H1 (cell line): ENCODE results near the gene CCER1. TPM values are rescaled to one million over a fixed set of nuclear protein-coding genes. Genes with fewer than 3 reads are reported as not detected.

Experiments
- CTCF ChIA-PET: fragments of 300-600 bp; sonication (Branson Sonifier 250); formaldehyde crosslinking; loops from one replicate; lab custom pipeline; 2021; ENCODE audit not compliant: partially characterized antibody; lab: Charles Lee
- POLR2A ChIA-PET: fragments of 300-600 bp; sonication (Branson Sonifier 250); formaldehyde crosslinking; loops from one replicate; lab custom pipeline; 2021; ENCODE audit warnings: inconsistent platforms; ENCODE audit not compliant: partially characterized antibody; lab: Charles Lee
- DNase-seq, 2 experiments: peaks; one replicate each; pipeline versions ENCODE4 v3.0.0 to v3.0.0-alpha.2; 2010 to 2022; ENCODE audit warnings: low spot score in 2 of 2, low read depth in 1 of 2, mixed read lengths in 1 of 2
- FAIRE-seq: peaks from 2 replicates; lab custom pipeline; 2011; peaks lifted over from hg19 to GRCh38; lab: Jason Lieb, UNC
- H2AFZ ChIP-seq: 2 replicates; pipeline ENCODE4 v1.8.1; 2012; ENCODE audit warnings: low read length, inconsistent platforms
- H2AK5ac ChIP-seq: 2 replicates; pipeline ENCODE4 v1.6.1; 2013; ENCODE audit warnings: low read depth, low read length
- H2BK120ac ChIP-seq: replicated peaks from 2 replicates; pipeline ENCODE3; 2013; ENCODE audit warnings: low read depth, low read length, inconsistent platforms
- H2BK12ac ChIP-seq: 2 replicates; pipeline ENCODE4 v1.6.1; 2013; ENCODE audit warnings: low read depth, low read length
- H2BK15ac ChIP-seq: 2 replicates; pipeline ENCODE4 v1.6.1; 2013; ENCODE audit warnings: low read length
- H2BK20ac ChIP-seq: 2 replicates; pipeline ENCODE4 v1.6.1; 2013; ENCODE audit warnings: low read length
- H2BK5ac ChIP-seq: 2 replicates; pipeline ENCODE4 v1.6.1; 2013; ENCODE audit warnings: low read depth, low read length
- H3K14ac ChIP-seq: 2 replicates; pipeline ENCODE4 v1.6.1; 2013; ENCODE audit warnings: inconsistent platforms; ENCODE audit not compliant: insufficient read length
- H3K18ac ChIP-seq: 2 replicates; pipeline ENCODE4 v1.6.1; 2013; ENCODE audit warnings: low read length; ENCODE audit errors: extremely low read depth
- H3K23ac ChIP-seq: 2 replicates; pipeline ENCODE4 v1.6.1; 2013; ENCODE audit warnings: inconsistent platforms; ENCODE audit not compliant: insufficient read length
- H3K23me2 ChIP-seq: 2 replicates; pipeline ENCODE4 v1.6.1; 2013; ENCODE audit warnings: low read depth, low read length
- H3K27ac ChIP-seq: 2 replicates; pipeline ENCODE4 v1.6.1; 2011; ENCODE audit warnings: low read depth, low read length, inconsistent platforms
- H3K27me3 ChIP-seq, 4 experiments: replicated peaks in 1 of 4; 1 replicate in 1 of 4; 2 replicates in 3 of 4; pipeline versions ENCODE4 v1.6.1 to v1.8.1; 2011 to 2013; ENCODE audit warnings: low read length in 3 of 4, mild to moderate bottlenecking in 3 of 4, inconsistent platforms in 2 of 4, mixed read lengths in 2 of 4, moderate library complexity in 1 of 4; ENCODE audit not compliant: control insufficient read depth in 3 of 4, insufficient read depth in 3 of 4; ENCODE audit errors: extremely low read depth in 1 of 4
- H3K36me3 ChIP-seq, 4 experiments: 2 replicates each; pipeline versions ENCODE4 v1.6.1 to v1.8.1; 2011 to 2013; ENCODE audit warnings: mild to moderate bottlenecking in 4 of 4, low read length in 3 of 4, moderate library complexity in 2 of 4, control low read depth in 1 of 4, inconsistent platforms in 1 of 4; ENCODE audit not compliant: insufficient read depth in 4 of 4, control insufficient read depth in 2 of 4
- H3K4ac ChIP-seq: replicated peaks from 2 replicates; pipeline ENCODE3; 2013; ENCODE audit warnings: low read length, low read depth, mixed read lengths, inconsistent platforms; ENCODE audit not compliant: insufficient read length
- H3K4me1 ChIP-seq, 4 experiments: replicated peaks in 1 of 4; 1 replicate in 1 of 4; 2 replicates in 3 of 4; pipeline versions ENCODE4 v1.6.1 to v1.8.1; 2011 to 2013; ENCODE audit warnings: low read length in 3 of 4, inconsistent platforms in 2 of 4, mixed read lengths in 1 of 4; ENCODE audit not compliant: insufficient read depth in 4 of 4, control insufficient read depth in 3 of 4
- H3K4me2 ChIP-seq, 2 experiments: 2 replicates each; pipeline versions ENCODE4 v1.6.1 to v1.8.1; 2011 to 2013; ENCODE audit warnings: low read depth in 2 of 2, low read length in 2 of 2, control low read depth in 1 of 2, inconsistent platforms in 1 of 2, mild to moderate bottlenecking in 1 of 2; ENCODE audit not compliant: insufficient read depth in 1 of 2
- H3K4me3 ChIP-seq, 4 experiments: fragments of 200-600, 300-600 bp in 1 of 4; sonication (generic), shearing (Covaris generic), sonication (Bioruptor Twin) in 1 of 4; 2 replicates each; pipeline versions ENCODE4 v1.5.1 to v1.8.1; 2011 to 2016; ENCODE audit warnings: low read length in 4 of 4, low read depth in 3 of 4, control low read depth in 2 of 4, inconsistent platforms in 2 of 4, mild to moderate bottlenecking in 2 of 4, mixed read lengths in 1 of 4, moderate library complexity in 1 of 4; ENCODE audit not compliant: insufficient read depth in 2 of 4; ENCODE audit errors: extremely low read depth in 1 of 4
- H3K56ac ChIP-seq: replicated peaks from 2 replicates; pipeline ENCODE3; 2013; ENCODE audit warnings: low read depth, mild to moderate bottlenecking, mixed read lengths, low read length, inconsistent platforms; ENCODE audit not compliant: insufficient read length
- H3K79me1 ChIP-seq: 2 replicates; pipeline ENCODE4 v1.6.1; 2013; ENCODE audit warnings: low read depth, low read length, control low read depth
- H3K79me2 ChIP-seq, 2 experiments: 2 replicates each; pipeline versions ENCODE4 v1.6.1 to v1.8.1; 2012 to 2013; ENCODE audit warnings: low read length in 2 of 2, mild to moderate bottlenecking in 2 of 2, inconsistent platforms in 1 of 2; ENCODE audit not compliant: insufficient read depth in 2 of 2, control insufficient read depth in 1 of 2
- H3K9ac ChIP-seq, 4 experiments: replicated peaks in 1 of 4; 1 replicate in 1 of 4; 2 replicates in 3 of 4; pipeline versions ENCODE4 v1.6.1 to v1.8.1; 2011 to 2013; ENCODE audit warnings: low read depth in 3 of 4, low read length in 3 of 4, control low read depth in 2 of 4, mild to moderate bottlenecking in 2 of 4, moderate library complexity in 2 of 4, inconsistent platforms in 1 of 4; ENCODE audit errors: extremely low read depth in 1 of 4
- H3K9me3 ChIP-seq, 2 experiments: 2 replicates each; pipeline versions ENCODE4 v1.6.1 to v1.8.1; 2012 to 2013; ENCODE audit warnings: mild to moderate bottlenecking in 2 of 2, moderate library complexity in 2 of 2, control low read depth in 1 of 2, inconsistent platforms in 1 of 2, low read depth in 1 of 2, low read length in 1 of 2, mixed read lengths in 1 of 2; ENCODE audit not compliant: insufficient read depth in 2 of 2
- H4K20me1 ChIP-seq, 2 experiments: replicated peaks in 1 of 2; 2 replicates each; pipeline versions ENCODE3 to v1.8.1; 2011 to 2013; ENCODE audit warnings: inconsistent platforms in 2 of 2, low read length in 2 of 2, mild to moderate bottlenecking in 1 of 2; ENCODE audit not compliant: insufficient read depth in 2 of 2, control insufficient read depth in 1 of 2
- H4K5ac ChIP-seq: 2 replicates; pipeline ENCODE4 v1.6.1; 2013; ENCODE audit warnings: low read length, low read depth, mixed read lengths, inconsistent platforms; ENCODE audit not compliant: insufficient read length
- H4K8ac ChIP-seq: 2 replicates; pipeline ENCODE4 v1.8.0; 2013; ENCODE audit warnings: mild to moderate bottlenecking, moderate library complexity, low read length, inconsistent platforms; ENCODE audit not compliant: insufficient read depth; ENCODE audit errors: extremely low read depth
- H4K91ac ChIP-seq: replicated peaks from 2 replicates; pipeline ENCODE3; 2013; ENCODE audit warnings: low read length, mixed read lengths, inconsistent platforms; ENCODE audit not compliant: insufficient read length
- ATF3 ChIP-seq: IDR thresholded peaks from 2 replicates; pipeline ENCODE4 v1.6.1; 2011; ENCODE audit warnings: low read depth, mild to moderate bottlenecking, low read length; ENCODE audit not compliant: insufficient read depth
- CTBP2 ChIP-seq: IDR thresholded peaks from 2 replicates; pipeline ENCODE4 v1.7.0; 2011; ENCODE audit warnings: borderline replicate concordance, mild to moderate bottlenecking, moderate library complexity, mixed read lengths, low read length; ENCODE audit not compliant: insufficient read depth, insufficient read length
- EGR1 ChIP-seq: IDR thresholded peaks from 2 replicates; pipeline ENCODE4 v1.6.1; 2011; ENCODE audit warnings: low read depth, low read length, borderline replicate concordance
- EP300 ChIP-seq, 2 experiments: IDR thresholded peaks; 1 replicate in 1 of 2; 2 replicates in 1 of 2; pipeline ENCODE4 v1.6.1; 2011 to 2012; ENCODE audit warnings: low read depth in 2 of 2, low read length in 2 of 2, mild to moderate bottlenecking in 2 of 2, borderline replicate concordance in 1 of 2, inconsistent platforms in 1 of 2, moderate library complexity in 1 of 2
- GTF2F1 ChIP-seq: IDR thresholded peaks from 2 replicates; pipeline ENCODE4 v1.6.1; 2012; ENCODE audit warnings: low read depth, low read length, improper control_type of control experiment, borderline replicate concordance
- KDM1A ChIP-seq: fragments of 200-600, 300-600 bp; sonication (generic); IDR thresholded peaks from 2 replicates; pipeline ENCODE4 v1.7.1; 2016; ENCODE audit warnings: mild to moderate bottlenecking, low read length, borderline replicate concordance
- KDM5A ChIP-seq: fragments of 200-600 bp; IDR thresholded peaks from 2 replicates; pipeline ENCODE4 v1.7.1; 2012; ENCODE audit warnings: mild to moderate bottlenecking, low read length, inconsistent platforms, mixed read lengths
- NRF1 ChIP-seq: IDR thresholded peaks from 2 replicates; pipeline ENCODE4 v1.6.1; 2011; ENCODE audit warnings: mild to moderate bottlenecking, low read depth, low read length, improper control_type of control experiment
- POLR2A ChIP-seq, 2 experiments: IDR thresholded peaks; 1 replicate in 1 of 2; 2 replicates in 1 of 2; pipeline ENCODE4 v1.6.1; 2011; ENCODE audit warnings: low read depth in 2 of 2, low read length in 2 of 2, mild to moderate bottlenecking in 2 of 2; ENCODE audit errors: control extremely low read depth in 1 of 2
- POLR2AphosphoS5 ChIP-seq: IDR thresholded peaks from 2 replicates; pipeline ENCODE4 v1.6.1; 2011; ENCODE audit warnings: low read depth, low read length
- RFX5 ChIP-seq: IDR thresholded peaks from 2 replicates; pipeline ENCODE4 v1.6.1; 2011; ENCODE audit warnings: low read depth, low read length, improper control_type of control experiment, borderline replicate concordance
- SP1 ChIP-seq: IDR thresholded peaks from 2 replicates; pipeline ENCODE4 v1.6.1; 2011; ENCODE audit warnings: low read depth, low read length
- SP2 ChIP-seq: IDR thresholded peaks from 2 replicates; pipeline ENCODE4 v1.6.1; 2012; ENCODE audit warnings: mild to moderate bottlenecking, low read length, inconsistent platforms
- TAF7 ChIP-seq: optimal IDR thresholded peaks from 2 replicates; pipeline ENCODE3; 2011; ENCODE audit warnings: low read depth, mild to moderate bottlenecking, inconsistent platforms, low read length, moderate library complexity, borderline replicate concordance
- WGBS, 2 experiments: shearing (Covaris generic) in 1 of 2; methylation state at CpG; one replicate each; pipeline versions ENCODE4 v1.1.6 to v1.1.7; 2013 to 2015; ENCODE audit warnings: low lambda C conversion rate in 2 of 2, mixed read lengths in 2 of 2, inconsistent platforms in 1 of 2, low coverage in 1 of 2, missing lambda C conversion rate in 1 of 2; ENCODE audit not compliant: insufficient replicate concordance in 2 of 2, insufficient coverage in 1 of 2, insufficient read length in 1 of 2; ENCODE audit errors: extremely low coverage in 1 of 2, missing lambda C conversion rate in 1 of 2; 5-methylcytosine and 5-hydroxymethylcytosine counted together
- polyA plus RNA-seq, 7 experiments: library from polyadenylated mRNA; depleted of rRNA in 3 of 7; stranded (reverse) in 5 of 7; unstranded in 2 of 7; fragments of >200 nt in 5 of 7; fragments of 200-250 nt in 2 of 7; gene quantifications; 1 replicate in 5 of 7; 2 replicates in 1 of 7; 4 replicates in 1 of 7; pipeline versions ENCODE4 v1.2.1 to v1.2.3, GENCODE V29; 2011 to 2013; ENCODE audit warnings: missing spikeins in 2 of 7, mixed read lengths in 2 of 7
- total RNA-seq: library from RNA; stranded (reverse); fragmentation: NEBNext Ultra II Directional; extraction: Animal tissue kit (Norgen Biotek cat#: 25700); gene quantifications from 2 replicates; pipeline ENCODE4 v1.2.1, GENCODE V29; 2021

Gene CCER1
- total and polyA plus RNA-seq, 2 of the 8 experiments (the other 6 are each of a cell fraction or from before 2014, with no cell fraction given): not detected

DNA sequence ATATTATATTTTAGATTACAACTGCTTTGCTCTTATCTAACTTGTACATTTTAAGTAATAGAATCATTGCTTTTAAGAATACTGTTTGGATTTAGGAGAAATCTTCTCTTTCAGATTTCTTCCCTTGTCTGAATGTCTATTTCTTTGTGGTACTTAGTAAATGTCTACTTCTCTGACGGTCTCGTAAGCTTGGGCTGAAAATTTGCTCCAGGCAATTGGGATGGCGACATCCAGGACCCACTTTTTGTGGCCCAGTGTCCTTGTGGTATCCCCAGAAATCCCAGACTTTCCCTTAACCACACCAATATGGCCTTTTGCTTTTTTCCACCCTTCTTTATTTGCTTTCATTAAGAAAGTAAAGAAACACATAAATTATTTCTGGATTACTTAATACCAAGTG is 24.0 kb upstream of the CCER1 start:
- ChIA-PET CTCF (interaction anchor here (1.1 to 2.6 kb wide), 9 partner anchors 130 to 387 kb away, joined by 3 to 17 read pairs (median 7); no protein-coding TSS in a partner anchor), POLR2A (no interaction called here)
- Histone ChIP-seq H3K4me1 (peaks cover 0 to 3% (median under 1%) of the 10 kb centered on the region in 4 experiments; a peak in 2 of 7 replicates), H3K4ac (no peak overlapping the region), H2BK5ac (no peak overlapping the region), H3K36me3 (no peaks in the 10 kb centered on the region), H2AFZ (no peak overlapping the region), H3K23ac (no peak overlapping the region), H3K79me1 (no peaks in the 10 kb centered on the region), H4K91ac (no peak overlapping the region), H4K8ac (peak overlapping the region; percentile 68; the same call in 1 of the 2 replicates), H3K27me3 (peaks cover 6 to 24% (median 12%) of the 10 kb centered on the region in 4 experiments), H2BK20ac (no peak overlapping the region), H3K56ac (no peak overlapping the region), H3K4me3 (no peak overlapping the region), H3K9me3 (no peaks in the 10 kb centered on the region), H3K9ac (no peak overlapping the region), H3K79me2 (no peaks in the 10 kb centered on the region), H3K18ac (no peak overlapping the region), H4K20me1 (peaks cover 0 to 1% of the 10 kb centered on the region in 2 experiments), H2BK120ac (no peak overlapping the region), H2AK5ac (no peak overlapping the region), H2BK15ac (no peak overlapping the region), H3K4me2 (no peak overlapping the region), H4K5ac (no peak overlapping the region), H2BK12ac (no peak overlapping the region), H3K27ac (no peak overlapping the region), H3K14ac (no peak overlapping the region), H3K23me2 (no peaks in the 10 kb centered on the region)
- FAIRE-seq: no peak
- no peak for DNase-seq
- 88% methylated on average over 3 of the region's 3 CpGs; no CpG with 5 or more reads in 1 of the 2 experiments for WGBS, 2 experiments
- TF ChIP-seq CTBP2: no peak
- TF ChIP-seq SP1: no peak
- TF ChIP-seq EP300 (IDR thresholded peaks at IDR 0.05; ENCODE audit: borderline replicate concordance in 1 of 2, low read depth in 2 of 2, low read length in 2 of 2): no peak
- TF ChIP-seq KDM5A: no peak
- TF ChIP-seq SP2: no peak
- TF ChIP-seq ATF3: no peak
- no peak for TF ChIP-seq NRF1
- no peak for TF ChIP-seq KDM1A
- TF ChIP-seq GTF2F1: no peak
- no peak for TF ChIP-seq POLR2A (IDR thresholded peaks at IDR 0.05; ENCODE audit: control extremely low read depth in 1 of 2, low read depth in 2 of 2, low read length in 2 of 2)
- TF ChIP-seq TAF7: no peak
- no peak for TF ChIP-seq POLR2AphosphoS5
- no peak for TF ChIP-seq EGR1
- TF ChIP-seq RFX5: no peak
